RKO (cell line): ENCODE measurements around the gene GDPD3.

Experiments
- DNase-seq: peaks from one replicate; pipeline ENCODE4 v3.0.0-alpha.2; 2016; ENCODE audit warnings: low spot score

GDPD3 gene

GRCh38 chr16:30095166-30096078, 17.9 kb downstream of the GDPD3 start:
- no peak for DNase-seq

DNA sequence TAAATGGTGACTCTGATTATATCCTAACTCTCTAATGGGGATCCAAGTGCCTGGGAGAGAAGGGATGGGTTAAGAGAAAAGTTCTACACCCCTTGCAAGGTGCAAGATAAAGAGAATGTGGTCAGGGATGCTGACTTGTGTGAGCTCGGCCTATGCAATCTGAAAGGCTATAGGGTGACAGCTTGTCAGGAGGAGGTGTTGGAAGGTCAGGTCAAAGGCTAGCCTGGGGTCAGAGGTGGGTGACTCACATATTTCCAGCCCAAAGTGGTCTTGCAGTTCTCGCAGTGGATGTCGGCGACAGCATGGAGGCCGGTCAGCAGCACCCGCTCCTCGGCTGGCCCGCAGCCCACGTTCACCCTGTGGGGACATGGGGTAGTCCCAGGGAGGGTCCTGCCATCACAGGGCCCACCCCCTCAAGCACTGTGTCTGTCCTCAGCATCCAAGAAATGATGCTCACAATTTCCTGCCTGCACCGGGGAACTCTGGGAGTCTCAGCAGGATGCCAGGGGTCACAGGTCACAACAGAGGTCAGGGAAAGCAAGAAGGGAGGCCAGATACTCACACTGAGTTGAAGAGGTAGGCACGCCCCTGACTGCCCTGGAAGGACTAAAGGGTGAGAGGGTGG, 18.7 kb downstream of the GDPD3 start:
- no peak for DNase-seq

GRCh38 chr16:30092373-30093010, 20.8 kb downstream of the GDPD3 start:
- DNase-seq, result peak; percentile 92

GRCh38 chr16:30091474-30092372, 21.6 kb downstream of the GDPD3 start, which contains the start of gene TBX6:
TSS of gene TBX6 (minus strand) at chr16:30091924. CDS start at chr16:30091193, 731 bp downstream.
- peak; percentile 94 for DNase-seq

- DNase-seq, result no peak
Measured at GRCh38 chr16:30090610-30091331, 22.6 kb downstream of the GDPD3 start.

- DNase-seq, result no peak
Measured at GRCh38 chr16:30088832-30089624, 24.3 kb downstream of the GDPD3 start.

DNA sequence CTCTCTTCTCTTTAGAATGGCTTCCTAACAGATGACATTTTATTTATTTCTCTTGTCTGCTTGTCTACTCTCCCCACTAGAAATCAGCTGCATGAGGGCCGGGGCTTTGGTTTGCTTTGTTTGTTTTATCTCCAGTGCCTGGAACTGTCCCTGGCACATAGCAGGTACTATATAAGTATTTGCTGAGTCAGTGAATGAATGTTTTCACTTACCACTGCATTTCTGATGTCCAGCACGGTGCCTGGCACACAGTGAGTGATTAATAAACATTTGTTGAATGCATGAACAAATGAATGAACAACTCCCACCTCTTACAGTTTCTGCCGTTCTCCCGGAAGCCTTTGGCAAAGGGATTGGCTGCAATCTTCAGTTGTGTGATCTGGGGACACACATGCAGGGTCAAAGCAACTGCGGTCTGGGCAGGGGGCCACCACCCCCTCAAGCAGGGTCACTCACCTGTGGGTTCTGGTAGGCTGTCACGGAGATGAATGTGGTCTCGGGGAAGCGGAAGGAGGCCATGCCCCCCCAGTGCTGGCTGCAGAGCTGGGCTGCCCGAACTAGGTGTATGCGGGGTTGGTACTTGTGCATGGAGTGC, 25.0 kb downstream of the GDPD3 start:
- no peak for DNase-seq

DNA sequence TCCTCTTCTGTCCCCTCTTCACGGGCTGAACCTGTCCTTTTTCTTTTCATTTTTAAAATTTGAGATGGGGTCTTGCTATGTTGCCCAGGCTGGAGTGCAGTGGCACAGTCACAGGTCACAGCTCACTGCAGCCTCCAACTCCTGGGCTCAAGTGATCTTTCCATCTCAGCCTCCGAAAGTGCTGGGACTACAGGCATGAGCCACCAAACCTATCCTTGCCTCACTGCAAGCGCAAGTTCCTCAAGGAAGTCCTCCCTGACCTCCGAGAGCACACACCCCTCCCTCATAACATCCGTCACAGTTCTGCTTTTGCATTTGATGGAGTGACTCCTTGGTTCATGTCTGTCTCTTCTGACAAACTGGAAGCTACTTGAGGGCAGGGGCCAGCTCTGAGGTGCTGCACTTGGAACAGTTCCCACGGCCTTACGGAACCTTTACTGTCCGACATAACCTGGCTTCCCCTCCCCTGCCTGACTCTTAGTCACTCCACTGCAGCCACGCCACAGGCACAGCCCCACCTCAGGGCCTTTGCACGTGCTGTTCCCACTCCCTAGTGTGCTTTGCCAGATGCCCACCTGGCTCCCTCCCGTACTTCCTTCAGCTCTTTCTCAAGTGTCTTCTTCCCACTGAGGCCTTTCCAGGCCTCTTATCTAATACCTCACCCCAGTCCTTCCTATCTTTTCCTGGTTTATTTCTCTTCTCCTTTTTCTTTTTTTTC, 26.0 kb downstream of the GDPD3 start:
- no peak for DNase-seq

DNA sequence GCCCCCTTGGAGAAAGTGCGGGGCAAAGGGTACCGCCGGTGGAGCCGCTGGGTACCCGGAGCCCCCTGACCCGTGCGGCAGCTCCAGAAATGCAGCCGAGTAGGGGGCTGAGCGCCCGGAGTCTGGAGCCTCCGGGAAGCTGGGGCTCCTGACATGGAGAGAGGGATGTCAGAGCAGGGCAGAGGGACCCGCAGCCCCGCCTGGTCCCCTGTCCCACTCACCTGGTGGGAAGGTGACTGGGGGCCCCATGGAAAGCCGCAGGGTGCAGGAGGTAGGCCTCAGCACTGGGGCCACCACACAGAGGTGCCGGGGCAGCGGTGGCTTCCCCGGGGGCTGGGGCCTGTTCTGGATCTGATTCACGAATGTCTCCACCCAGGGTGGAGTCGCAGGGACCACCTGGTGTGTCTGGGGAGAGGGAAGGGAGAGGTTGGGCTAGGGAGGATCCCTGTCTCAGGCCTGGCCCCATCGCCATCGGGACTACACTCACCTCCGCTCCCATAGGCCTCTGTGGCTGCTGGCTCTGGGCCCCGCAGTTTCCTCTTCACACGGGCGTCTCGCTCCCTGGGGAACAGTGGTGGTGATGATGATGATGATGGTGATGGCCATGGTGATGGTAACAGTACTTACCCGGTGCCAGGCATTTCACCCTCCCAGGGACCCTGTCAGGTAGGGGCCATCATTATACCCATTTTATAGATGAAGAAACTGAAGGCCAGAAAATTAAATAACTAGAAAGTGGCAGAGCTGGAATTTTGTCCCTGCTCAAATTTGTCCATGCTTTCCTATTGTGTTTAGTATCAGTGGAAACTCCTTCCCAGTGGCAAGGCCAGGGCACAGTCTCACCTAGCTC, 26.8 kb downstream of the GDPD3 start:
- no peak for DNase-seq

DNA sequence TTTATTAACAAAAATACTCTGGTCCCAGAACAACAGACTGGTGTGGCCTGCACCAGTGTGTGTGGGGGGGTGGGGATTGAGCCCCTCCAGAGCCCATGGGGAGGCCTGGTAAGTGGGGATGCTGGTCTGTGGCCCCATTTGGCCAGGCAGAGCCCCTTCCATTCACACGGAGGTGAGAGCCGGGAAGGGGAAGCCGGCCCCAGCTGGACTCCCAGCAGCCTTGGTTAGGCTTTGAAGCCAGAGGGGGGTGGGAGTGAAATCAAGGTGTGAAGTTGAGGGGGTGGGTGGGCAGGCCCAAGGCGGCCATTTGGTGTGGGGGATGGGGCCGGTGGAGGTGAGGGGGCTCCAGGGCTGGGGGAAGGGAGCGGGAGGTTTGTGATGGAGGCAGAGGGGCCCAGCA, 27.5 kb downstream of the GDPD3 start:
- no peak for DNase-seq

- DNase-seq, result no peak
Measured at GRCh38 chr16:30085247-30085646, 28.1 kb downstream of the GDPD3 start.

- DNase-seq, result no peak
Measured at GRCh38 chr16:30084816-30085159, 28.5 kb downstream of the GDPD3 start.

DNA sequence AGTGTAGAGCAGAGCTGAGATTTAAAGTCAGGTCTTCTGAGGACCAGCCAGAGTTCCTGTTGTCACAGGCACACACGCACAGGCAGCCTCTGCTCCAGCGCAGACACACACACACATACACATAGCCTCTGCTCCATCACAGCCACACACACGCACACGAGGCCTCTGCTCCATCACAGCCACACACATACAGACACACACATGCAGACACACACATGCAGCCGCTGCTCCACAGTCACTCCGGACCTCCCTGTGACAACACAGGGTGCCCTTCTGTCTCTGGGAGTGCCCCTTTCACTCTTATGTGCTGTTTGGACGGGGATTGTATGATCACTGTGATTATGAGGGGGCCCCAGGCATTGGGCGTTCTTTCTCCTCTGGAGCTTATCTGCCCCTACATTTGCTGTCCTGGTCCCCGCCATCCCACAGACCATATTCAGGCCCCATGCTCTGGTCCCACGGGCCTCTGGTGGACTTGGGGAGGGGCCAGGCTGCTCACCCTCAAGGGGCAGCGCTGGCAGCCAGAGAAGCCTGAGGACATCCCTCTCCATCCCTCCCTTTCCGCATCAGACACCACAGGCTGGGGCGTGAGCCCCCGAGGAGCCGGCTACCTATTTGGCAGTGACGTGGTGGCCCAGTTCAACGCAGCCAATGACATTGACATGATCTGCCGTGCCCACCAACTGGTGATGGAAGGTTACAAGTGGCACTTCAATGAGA, 29.1 kb downstream of the GDPD3 start:
- DNase-seq, result no peak

- no peak for DNase-seq
Measured at GRCh38 chr16:30083216-30084055, 29.9 kb downstream of the GDPD3 start.

DNA sequence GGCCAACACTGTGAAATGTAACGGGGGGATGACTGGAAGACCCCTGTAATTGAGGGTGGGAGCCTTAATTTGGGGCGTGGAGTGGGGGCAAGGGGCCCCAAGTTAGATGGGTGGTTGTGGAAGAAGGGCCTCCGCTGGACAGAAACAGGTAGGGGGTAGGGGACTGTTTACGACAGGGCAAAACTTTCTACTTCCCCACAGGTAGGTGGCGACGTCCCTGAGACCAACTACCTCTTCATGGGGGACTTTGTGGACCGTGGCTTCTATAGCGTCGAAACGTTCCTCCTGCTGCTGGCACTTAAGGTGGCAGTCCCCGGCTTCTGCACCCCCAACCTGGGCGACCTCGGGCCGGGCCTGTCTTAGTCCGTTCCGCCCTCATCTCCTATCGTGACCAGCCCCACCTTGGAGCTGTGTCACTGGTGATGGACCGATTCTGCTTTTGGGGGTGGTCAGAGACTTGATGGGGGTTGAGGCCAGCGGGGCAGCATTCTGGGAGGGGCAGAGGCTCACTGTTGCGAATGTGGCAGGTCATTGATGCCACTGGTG, 30.7 kb downstream of the GDPD3 start:
- DNase-seq, result no peak

DNA sequence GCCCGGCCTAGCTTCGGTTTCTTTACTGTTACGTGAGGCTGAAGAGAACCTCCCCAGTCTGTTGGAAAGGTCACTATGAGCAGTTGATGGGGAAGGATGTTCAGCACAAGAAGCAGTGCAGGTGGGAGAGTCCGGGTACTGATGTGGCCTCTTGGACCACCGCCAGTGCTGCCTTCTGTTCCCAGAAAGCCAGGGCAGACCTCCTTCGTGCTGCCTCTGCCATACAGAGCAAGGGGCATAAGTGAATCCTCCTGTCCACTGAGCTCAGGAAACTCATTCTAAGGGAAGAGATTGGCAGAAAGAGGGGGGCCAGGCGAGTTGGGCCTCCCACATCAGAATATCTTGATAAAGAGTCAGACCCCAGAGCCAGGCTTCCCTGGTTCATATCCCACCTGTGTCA, 33.9 kb downstream of the GDPD3 start:
- DNase-seq, result no peak

DNA sequence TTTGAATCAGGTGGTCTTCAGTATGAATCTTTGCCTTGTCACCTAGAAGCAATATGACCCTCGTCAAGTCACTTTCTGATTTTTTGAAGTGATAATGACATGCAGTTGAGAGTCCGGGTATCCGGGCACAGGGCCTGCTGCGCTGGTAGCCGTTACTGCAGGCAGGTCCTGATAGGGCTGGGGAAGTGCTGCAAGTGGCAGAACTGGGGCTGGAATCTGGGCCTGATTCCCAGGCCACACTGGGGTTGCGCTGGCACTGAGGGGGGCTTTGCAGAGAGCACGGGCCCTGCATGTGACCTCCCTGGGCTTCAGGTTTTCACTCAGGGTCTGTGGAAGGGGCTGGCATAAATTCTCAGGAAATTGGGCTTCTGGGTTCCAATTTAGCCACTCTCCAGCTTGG, 34.6 kb downstream of the GDPD3 start:
- no peak for DNase-seq
